ENCODE measurements around the gene OXER1.

DNA sequence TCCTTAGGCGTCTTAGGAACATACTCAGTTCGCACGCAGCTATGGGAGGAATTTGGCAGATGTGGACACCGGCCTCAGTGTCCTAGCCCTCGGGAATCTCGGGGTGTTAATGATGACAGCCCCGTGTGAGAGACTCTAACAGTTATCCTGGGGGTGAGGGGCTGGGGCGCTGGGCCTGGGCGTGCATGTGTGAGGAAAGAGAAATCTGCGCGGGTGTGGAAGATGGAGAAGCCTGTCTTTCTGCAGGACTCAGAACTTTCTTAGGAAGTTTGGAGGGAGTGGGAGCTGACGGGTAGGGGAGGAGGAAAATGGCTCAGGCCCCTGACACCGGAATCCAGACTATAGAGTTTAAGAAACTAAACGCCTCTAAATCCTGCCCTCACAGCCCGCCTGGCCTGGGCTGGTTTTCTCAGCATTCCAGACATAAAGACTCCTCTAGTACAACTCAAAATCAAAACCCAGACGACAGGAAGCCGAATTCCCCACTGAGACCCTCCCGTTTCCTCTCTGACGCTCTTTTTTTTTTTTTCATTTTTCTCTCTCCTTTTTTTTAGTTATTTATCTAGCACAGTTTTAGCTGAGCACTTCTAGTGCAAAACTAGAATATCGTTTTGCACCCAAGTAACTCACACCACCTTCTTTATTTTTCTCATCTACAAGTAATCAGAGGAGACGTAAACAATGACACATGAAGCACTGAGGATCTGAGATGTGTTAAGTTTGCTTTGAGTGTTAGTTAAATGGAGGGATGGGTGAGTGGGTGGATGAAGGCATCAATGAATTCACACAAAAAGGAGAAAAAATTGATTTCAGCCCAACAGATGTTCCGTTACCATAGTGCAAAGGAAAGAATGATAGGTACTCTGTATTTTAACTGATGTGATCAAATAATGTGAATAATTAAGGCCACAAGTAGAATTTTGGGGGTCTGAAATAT is 29.7 kb upstream of the OXER1 start:
- TF ChIP-seq, protein P1, sequence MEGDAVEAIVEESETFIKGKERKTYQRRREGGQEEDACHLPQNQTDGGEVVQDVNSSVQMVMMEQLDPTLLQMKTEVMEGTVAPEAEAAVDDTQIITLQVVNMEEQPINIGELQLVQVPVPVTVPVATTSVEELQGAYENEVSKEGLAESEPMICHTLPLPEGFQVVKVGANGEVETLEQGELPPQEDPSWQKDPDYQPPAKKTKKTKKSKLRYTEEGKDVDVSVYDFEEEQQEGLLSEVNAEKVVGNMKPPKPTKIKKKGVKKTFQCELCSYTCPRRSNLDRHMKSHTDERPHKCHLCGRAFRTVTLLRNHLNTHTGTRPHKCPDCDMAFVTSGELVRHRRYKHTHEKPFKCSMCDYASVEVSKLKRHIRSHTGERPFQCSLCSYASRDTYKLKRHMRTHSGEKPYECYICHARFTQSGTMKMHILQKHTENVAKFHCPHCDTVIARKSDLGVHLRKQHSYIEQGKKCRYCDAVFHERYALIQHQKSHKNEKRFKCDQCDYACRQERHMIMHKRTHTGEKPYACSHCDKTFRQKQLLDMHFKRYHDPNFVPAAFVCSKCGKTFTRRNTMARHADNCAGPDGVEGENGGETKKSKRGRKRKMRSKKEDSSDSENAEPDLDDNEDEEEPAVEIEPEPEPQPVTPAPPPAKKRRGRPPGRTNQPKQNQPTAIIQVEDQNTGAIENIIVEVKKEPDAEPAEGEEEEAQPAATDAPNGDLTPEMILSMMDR (IDR thresholded peaks at IDR 0.05), result no peak
- no peak for TF ChIP-seq POLR2A (IDR thresholded peaks at IDR 0.05)

All from lower leg skin (tissue), 3 donors.